Measurements from ENCODE around the gene CEACAM20.
"Not testable (repeated sequence)": the region's sequence is repeated elsewhere in the genome, so short reads cannot be mapped to it uniquely, and the experiment has no call there.

Gene CEACAM20

DNA sequence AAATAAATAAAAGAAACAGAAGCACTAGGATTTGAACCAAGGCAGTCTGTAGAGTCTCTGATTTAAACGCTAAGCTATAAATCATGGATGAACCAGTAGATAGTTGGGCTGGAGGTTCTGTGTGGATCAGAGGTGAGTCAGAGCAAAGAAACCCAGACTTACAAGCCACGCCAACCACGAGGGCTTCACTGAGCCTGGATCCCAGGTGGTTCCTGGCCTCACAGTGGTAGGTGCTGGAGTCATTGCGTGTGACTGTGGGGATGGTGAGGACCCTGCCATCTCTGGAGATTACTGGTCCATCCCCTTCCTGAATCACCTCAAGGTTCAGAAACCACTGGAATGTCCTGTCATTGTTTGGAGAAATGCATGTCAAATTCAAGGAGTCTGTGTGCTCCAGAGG is 19.3 kb upstream of the CEACAM20 start:
- DNase-seq = peak; percentile 83

DNA sequence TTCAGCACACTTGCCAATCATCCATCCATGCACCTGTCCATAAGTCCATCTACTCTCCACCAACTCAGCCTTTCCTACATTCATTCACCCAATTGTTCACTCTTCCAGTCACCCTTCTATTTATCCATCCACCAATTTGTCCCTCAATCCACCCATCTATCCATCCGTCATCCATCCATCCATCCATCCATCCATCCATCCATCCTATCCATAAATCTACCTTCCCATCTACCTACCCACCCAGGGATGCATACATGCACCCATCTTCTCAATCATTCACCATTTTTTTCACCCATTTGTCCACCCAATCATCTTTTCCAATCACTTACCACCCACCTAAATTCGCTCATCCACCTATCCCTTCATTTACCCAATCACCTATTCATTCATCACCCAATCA is 14.6 kb upstream of the CEACAM20 start:
- no peak for DNase-seq

DNA sequence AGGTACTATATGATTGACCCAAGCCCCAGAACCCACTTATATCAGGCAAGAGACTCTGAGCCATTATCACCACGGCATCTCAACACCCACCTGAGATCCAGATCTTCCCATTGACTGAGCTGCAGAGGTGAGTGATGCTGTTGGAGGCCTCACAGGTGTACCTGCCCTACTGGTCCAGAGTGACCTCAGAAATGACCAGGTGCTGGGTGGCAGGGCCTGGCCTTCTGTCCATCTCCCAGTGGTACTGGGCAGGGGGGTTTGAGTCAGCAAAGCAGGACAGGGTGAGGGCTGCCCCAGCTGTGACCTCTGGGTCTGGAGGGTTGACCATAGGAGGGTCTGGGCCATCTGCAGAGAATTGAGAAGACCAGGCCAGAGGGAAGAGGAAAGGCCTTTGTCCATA is 13.2 kb upstream of the CEACAM20 start:
- DNase-seq = no peak

DNA sequence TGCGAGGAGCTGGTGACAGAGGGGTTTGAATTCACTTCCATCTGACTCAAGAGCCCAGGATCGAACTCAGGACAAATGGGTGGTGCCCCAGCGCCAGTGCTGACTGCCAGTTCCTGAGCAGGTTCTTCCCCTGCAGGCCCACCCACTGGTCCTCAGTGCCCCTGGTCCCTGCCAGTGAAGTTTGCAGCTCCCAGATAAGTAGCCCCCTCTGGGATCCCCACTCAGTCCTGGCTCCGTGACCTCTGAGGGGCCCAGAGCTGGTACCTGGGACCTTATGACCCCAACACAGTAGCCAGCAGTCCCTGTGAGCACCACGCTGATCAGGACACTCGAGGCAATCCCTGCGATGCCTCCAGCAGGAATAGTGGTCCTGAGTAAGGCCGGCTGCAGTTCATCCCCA is 11.3 kb upstream of the CEACAM20 start:
- no peak for DNase-seq

DNA sequence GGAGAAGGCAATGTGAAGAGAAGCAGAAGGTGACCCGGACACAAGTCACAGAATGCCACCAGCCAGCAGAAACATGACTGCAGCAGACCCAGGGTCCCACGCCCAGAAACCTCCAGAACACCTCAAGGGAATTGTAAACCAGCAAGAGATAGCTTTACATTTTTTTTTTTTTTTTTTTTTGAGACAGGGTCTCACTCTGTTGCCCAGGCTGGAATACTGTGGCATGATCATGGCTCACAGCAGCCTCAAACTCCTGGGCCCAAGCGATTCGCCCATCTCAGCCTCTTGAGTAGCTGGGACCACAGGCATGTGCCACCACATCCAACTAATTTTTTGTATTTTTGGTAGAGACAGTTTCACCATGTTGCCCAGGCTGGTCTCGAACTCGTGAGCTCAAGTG is 10.5 kb upstream of the CEACAM20 start:
- no peak for DNase-seq

DNA sequence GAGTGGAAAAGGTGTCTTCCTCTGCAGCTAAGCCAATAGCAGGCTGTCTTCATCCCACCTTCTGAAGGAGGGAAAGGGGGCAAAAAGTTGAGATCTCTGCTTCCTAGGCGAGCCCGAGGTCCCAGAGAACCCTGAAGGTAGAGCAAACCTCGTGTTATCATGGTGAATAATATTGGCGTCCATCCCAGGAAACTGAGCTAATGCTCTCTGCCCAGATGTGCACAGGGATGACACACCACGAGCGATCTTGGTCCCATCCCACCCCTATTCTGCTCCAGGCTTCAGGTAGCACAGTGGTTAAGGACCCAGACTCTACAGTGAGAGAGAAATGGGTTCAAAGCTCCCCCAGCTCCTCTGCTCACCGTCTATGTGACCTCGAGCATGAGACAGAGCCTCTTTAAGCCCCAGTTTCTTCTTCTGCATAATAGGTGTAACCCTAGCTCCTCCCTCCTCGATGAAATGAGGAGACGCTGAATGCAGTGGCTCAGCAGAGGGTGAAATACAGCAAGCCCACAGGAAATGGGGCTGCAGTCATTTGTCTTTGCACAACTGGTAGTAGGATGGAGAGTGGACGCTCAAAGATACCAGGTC is 9.9 kb upstream of the CEACAM20 start:
- peak; percentile 23 for DNase-seq

DNA sequence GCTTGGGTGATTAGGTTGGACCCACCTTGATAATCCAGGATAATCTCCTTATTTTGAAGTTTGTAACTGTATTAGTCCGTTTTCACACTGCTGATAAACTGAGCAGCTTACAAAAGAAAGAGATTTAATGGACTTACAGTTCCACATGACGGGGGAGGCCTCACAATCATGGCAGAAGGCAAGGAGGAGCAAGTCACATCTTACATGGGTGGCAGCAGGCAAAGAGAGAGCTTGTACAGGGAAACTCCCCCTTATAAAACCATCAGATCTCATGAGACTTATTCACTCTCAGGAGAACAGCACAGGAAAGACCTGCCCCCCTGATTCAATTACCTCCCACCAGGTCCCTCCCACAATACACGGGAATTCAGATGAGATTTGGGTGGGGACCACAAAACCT is 5.9 kb upstream of the CEACAM20 start:
- DNase-seq = not testable (repeated sequence)

DNA sequence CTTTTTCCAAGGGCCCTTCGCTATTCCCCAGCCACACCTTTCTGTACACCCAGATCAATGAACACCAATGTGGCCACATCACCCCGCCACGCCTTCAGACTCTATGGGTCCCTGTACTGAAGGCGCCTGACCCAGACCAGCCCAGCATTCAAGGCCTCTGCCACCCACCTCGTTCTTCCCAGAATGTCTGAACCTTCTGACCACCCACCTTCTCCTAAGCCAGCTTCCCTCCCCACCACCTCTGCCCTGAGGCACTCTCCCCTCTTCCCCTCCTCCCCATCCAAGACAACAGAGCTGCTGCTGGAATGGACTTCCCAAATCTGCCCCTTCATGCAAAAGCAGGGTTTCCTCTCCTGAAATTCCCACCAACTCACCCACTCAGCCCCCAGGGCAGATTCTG is 3.3 kb upstream of the CEACAM20 start:
- DNase-seq = no peak

DNA sequence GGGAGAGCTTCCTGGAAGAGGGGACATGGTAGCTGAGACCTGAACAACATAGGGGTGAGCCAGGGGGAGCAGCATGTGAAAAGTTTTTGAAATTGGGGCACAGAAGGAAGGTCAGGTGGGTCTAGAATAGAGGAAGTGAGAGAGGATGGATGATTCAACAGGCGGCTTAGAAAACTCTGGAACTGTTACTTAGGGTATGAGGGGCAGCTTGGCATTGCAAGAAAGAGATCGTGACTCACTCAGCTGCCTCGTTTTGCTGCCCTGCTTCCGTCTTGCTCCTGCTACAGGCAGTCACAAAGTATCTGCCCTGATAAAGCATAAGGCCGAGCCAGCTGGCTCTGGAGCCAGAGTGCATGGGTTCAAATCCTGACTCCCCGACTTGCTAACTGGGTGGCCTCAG is 1.3 kb upstream of the CEACAM20 start:
- no peak for DNase-seq

DNA sequence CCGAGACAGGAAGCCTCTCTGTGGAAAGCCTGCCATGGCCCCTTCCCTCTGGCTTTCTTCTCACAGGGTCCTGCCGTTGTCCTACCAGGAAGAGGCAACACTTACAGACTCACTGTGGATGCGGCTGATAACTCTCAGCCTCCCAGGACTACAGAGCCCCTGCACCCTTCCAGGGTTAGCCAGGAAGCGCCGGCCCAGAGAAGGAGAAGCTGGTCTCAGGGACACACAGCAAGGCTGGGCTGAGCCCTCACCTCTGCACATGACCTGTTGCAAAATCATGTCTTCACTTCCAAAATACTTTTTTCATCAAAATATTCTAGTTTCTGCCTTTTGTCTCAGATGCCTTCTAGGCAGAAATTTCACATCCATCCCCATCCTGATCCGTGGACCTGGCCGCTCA is 1.9 kb downstream of the CEACAM20 start:
- DNase-seq = no peak

DNA sequence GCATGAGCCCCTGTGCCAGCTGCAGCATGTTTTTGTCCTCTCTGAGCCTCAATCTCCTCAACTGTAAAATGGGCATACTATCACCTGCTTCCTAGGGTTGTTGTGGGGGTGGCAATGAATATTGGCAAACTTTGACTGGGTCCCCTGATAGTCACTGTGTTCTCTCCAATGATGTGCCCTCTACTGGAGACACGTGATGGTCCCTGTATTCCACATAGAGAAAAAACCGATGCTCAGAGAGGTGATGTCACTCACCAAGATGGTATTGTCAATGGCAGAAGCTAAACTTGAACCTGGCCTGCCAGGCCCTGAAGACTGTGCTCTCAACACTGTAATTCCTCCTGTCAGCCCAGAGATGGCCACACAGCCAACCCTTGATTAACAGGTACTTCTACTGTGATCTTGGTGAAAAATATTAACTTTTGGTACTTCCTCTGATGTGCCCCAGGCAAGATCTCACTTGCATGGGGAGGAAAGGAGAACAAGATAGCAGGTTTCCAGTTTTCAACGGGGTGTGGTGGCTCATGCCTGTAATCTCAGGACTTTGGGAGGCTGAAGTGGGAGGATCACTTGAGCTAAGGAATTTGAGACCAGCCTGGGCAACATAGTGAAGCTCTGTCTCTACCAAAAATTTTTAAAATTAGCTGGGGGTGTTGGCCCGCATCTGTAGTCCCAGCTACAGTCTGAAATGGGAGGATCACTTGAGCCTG is 3.6 kb downstream of the CEACAM20 start:
- DNase-seq = no peak

DNA sequence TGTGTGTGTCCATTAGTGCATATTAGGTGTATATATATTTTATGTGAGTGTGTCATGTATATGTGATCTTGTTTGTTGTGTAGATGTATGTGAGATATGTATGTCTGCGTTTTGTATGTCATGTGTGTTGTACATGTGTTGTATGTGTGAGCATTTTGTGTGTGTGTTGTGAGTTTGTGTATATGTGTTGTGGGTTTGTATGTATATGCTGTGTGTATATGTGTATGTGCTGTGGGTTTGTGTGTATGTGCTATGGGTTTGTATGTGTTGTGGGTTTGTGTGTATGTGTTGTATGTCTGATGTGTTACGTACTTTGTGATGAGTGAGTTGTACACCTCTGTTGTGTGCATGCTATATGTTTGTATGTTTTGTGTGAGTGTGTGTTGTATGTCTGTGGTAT is 8.1 kb downstream of the CEACAM20 start:
- DNase-seq = no peak

DNA sequence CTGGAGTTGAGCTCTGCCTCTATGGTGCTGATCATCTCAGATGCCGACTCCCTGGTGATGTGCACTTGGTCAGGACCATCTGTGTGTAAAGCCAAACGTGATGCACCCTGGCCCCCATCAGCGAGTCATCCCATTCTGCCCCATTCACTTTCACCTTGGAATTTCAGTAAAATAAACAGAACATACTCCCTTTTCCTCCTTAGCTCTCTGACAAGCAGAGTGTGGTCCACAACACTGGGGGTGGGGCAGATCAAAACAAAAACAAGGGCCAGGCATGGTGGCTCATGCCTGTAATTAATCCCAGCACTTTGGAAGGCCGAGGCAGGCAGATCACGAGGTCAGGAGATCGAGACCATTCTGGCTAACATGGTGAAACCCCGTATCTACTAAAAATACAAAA is 12.3 kb downstream of the CEACAM20 start:
- DNase-seq = no peak

DNA sequence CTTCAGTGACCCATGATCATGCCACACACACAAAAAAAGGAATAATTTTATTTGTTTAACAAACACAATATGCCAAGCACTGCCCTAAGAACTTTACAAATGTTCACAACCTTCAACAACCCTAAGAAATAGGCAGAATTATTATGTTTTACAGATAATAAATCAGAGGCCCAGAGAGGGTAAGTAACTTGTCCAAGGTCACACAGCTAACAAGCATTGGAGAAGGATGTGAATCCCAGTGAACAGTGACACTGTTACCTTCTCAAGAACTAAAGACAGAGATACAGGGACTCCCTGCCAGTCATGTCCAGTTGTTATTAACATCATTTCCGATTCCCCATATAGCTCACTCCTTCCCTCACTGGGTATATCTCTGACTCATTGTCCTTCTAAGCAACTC is 13.6 kb downstream of the CEACAM20 start:
- DNase-seq = no peak

DNA sequence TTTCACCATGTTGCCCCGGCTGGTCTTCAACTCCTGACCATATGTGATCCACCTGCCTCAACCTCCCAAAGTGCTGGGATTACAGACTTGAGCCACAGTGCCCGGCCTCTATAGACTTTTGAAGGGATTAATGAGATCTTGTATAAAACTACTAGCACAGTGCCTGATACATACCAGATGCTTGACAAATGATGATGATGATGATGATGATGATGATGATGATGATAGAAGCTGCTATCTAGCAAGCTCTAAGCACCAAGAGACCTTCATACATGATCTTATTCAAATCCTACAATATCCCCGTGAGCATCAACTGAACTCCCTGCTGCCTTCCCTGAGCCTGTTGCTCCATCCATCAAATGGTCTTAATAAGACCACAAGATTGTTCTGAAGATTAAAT is 14.4 kb downstream of the CEACAM20 start:
- DNase-seq = no peak

DNA sequence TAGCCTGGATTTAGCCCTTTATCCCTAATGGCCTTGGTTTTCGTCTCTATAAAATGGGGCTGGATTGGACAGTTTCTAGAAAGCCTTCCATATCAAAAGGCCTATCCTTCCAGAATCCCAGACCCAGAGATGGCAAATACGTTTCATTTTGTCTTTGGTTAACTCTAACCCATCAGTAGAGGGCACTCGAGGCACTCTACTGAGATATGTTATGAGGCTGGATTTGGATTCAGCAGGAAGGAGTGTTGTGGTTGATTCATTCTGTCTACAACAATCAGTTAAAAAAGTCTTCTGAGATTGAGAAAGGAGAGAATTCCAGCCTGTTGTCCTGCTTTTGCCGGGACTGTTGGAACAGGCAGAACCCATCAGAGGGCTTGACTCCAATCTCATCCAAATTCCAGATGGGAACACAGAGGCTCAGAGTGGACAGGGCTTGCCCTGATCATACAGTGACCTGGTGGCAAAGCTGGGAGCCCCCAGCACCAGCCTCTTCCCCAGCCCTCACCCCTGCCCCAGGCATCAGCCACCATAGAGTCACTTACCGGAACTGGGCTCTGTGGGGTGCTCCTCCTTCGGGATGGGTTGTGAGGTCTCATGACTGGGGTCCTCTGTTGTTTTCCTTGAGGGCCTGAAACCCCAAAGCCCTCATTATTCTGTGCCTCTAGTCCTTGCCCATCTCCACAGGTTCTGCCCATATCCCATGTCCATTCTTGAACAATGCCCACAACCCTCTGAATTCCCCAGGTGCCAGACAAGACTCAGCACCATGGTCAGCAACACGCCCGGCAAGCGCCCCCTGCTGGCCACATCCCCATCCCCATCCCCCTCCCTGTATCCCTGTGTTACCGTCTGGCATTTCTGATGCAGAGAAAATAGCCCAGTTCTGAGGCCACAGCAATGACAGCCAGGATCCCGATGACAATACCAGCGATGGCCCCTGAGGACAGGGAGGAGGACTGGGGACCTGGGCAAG is 16.9 kb downstream of the CEACAM20 start:
- DNase-seq = peak; percentile 52

DNA sequence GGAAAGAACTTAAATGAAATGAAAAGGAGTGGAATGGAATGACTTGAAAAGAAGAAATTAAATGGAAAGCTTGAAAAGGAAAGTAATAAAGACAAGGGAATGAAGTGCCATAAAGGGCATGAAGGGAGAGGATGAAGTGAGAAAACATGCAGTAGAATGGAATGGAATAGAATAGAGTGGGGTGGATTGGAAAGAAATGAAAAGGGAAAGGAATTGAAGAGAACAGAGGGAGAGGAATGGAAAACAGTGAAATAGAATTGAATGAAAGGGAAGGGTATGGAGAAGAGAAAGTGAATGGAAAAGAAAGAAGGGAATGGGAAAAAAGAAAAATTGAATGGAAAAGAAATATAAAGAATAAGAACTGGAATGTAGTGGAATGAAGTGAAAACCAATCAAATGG is 20.0 kb downstream of the CEACAM20 start:
- DNase-seq = no peak

DNA sequence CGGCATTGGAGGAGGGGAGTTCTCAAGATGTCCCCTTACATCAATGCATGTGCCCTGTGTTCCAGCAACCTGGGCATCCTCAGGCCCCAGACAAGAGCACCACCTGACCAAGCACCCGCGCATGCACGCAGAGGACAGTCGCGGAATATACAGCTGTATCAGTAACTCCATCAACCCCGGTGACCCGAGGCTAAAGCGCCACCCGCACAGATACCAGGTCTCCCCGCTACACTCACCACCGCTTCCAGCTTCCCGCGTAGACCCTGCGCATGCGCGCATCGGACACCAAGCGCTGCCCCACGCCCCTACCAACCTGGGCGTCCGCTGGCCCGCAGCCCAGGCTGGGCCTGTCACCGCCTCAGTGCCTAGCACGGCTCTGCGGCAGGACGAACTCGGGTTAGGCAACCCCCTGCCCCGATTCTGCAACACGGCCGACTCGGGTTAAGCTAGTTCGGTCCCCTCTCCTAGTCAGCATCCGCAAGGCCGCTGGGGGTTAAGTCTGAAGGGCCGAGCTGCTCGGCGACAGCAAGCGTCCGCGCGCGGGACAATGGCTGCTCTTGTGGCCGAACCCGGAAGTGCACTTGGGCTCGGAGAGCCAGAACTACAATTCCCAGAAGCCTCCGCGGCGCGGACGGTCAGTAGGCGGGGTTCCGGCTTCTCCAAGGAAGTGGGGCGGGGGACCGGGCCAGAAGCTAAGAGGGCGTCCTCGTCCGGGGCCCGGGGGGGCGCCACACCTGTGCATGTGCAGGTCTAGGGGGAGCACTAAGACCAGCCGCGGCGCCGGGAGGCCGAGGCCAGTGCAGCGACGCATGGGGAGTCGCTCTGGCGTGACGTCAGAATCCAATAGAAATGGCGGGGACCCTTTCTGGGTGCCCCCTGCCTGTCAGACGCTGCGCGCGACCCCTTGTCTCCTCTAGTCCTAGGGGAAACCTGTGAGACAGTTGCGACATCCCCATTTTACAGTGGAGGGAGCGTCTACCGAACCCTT is 29.2 kb downstream of the CEACAM20 start, which contains the start of gene ZNF180:
Gene ZNF180 (minus strand): TSS at position 561 of the 988 bp plus-strand sequence. CDS start 3,188 bp downstream, outside the sequence.
- peak; percentile 93 for DNase-seq

DNA sequence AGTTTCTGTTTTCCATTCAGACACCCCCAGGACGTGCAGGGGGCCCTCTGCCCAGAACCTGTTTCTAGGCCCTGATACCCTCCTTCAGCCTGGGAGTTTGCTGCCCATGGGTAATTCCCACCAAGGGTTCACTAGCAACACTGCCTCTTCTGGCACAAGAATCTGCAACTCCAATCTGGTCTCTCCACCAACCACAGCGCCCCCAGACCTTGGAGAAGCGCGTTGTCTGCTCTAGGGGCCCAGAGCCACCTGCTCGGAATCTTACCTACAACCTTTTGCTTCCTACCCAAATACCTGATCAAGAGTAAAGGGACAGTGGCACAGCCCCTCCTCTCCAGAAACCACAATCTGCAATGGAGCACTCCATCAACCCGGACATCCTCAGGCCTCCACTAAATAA is 29.9 kb downstream of the CEACAM20 start:
- DNase-seq = no peak

DNA sequence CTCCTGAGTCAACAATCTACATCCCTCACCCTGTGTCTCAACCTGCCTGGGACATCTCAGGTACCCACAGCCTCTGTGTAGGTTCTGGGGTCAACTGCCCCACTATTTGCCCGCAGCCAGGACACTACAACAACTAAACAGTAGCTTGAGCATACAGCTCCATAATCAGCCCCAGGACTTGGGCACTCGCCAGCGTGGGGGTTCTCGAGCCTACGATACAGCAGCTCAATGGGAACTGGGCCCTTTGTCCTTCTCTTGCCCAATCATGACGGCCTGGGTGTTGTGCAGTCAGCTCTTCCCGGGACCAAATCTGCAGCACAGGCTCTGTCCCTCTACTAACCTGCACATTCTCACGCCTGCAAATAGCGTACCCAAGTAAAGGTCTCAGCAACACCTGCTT is 30.5 kb downstream of the CEACAM20 start:
- no peak for DNase-seq

DNA sequence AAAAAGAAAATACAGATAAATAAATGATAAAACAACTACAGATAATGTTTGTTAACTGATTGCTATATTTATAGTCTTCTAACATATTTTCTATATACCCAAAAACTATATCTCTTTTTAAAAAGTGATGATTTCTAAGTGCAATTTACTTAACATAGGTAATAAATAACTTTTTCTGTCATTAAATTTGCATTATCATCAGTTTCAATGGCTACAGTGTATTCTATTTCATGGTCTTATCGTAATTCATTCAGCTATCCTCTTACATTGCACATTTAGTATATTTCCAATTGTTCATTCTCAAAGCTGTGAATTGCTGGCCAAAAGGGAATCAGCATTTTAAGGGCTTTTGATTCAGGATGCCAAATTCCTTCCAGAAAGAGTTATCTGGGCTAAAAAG is 32.8 kb downstream of the CEACAM20 start:
- DNase-seq = no peak
